Uterus (tissue), 2 donors: ENCODE results near the gene FLOT1.

Experiments used
- CTCF ChIP-seq, 4 experiments: fragments of 200-600 bp in 2 of 4; fragments of 450-650 bp in 2 of 4; sonication (generic) in 2 of 4; IDR thresholded peaks; one replicate each; pipeline ENCODE4 v1.5.1; 2016 to 2019; ENCODE audit warnings: antibody characterized with exemption in 4 of 4, mild to moderate bottlenecking in 2 of 4, moderate library complexity in 1 of 4
- POLR2A ChIP-seq, 2 donors: fragments of 450-650 bp; IDR thresholded peaks; one replicate each; pipeline ENCODE4 v1.6.1; 2016; ENCODE audit warnings: antibody characterized with exemption in 2 of 2, mild to moderate bottlenecking in 1 of 2, moderate library complexity in 1 of 2

GRCh38 chr6:30703011-30703410, 39.5 kb downstream of the FLOT1 start:
- no peak for TF ChIP-seq CTCF (IDR thresholded peaks at IDR 0.05)
- TF ChIP-seq POLR2A (IDR thresholded peaks at IDR 0.05), result no peak
